ENCODE data around the gene SEC22B. TPM values are rescaled to one million over a fixed set of nuclear protein-coding genes. Genes with fewer than 3 reads are reported as not detected.

SEC22B gene
- total and polyA plus RNA-seq, 2 of the 13 experiments (the other 11 are each of a cell fraction or from before 2014, with no cell fraction given) = 14.2 to 29.1 TPM

- TF ChIP-seq ZNF704 (CRISPR knock-in tag; IDR thresholded peaks at IDR 0.05; ENCODE audit: borderline replicate concordance) (no peak), GATAD2A (CRISPR knock-in tag; IDR thresholded peaks at IDR 0.05) (peak; percentile 87), ARID3A (IDR thresholded peaks at IDR 0.05; ENCODE audit: low read depth, low read length) (no peak), SOX5 (CRISPR knock-in tag; IDR thresholded peaks at IDR 0.05; ENCODE audit: borderline replicate concordance) (peak; percentile 41; the same call in 1 of the 2 replicates), KLF16 (CRISPR knock-in tag; IDR thresholded peaks at IDR 0.05) (peak in 1 of 2 experiments; percentile 94; a peak in 2 of 4 replicates), ZNF607 (CRISPR knock-in tag; IDR thresholded peaks at IDR 0.05; ENCODE audit: borderline replicate concordance) (peak; percentile 87), ZNF574 (CRISPR knock-in tag; IDR thresholded peaks at IDR 0.05) (peak; percentile 95), PRPF4 (IDR thresholded peaks at IDR 0.05; ENCODE audit: low read depth, low read length, poor library complexity, severe bottlenecking) (peak; percentile 39), SP4 (CRISPR knock-in tag; IDR thresholded peaks at IDR 0.05) (no peak), KDM5A (IDR thresholded peaks at IDR 0.05; ENCODE audit: borderline replicate concordance, low read length) (peak; percentile 94), ZBTB33 (CRISPR knock-in tag; IDR thresholded peaks at IDR 0.05) (0 out of 2 replicates have a peak, but pooled peaks have one; percentile 49), MED1 (CRISPR knock-in tag; IDR thresholded peaks at IDR 0.05) (peak; percentile 86), ZFP36L1 (CRISPR knock-in tag; IDR thresholded peaks at IDR 0.05) (no peak; the same call in 1 of the 2 replicates), E2F1 (CRISPR knock-in tag; IDR thresholded peaks at IDR 0.05) (peak; percentile 80), ZNF788 (CRISPR knock-in tag; IDR thresholded peaks at IDR 0.05; ENCODE audit: borderline replicate concordance) (peak; percentile 91), IKZF5 (CRISPR knock-in tag; IDR thresholded peaks at IDR 0.05) (peak; percentile 97), AHR (CRISPR knock-in tag; IDR thresholded peaks at IDR 0.05) (peak; percentile 91; the same call in 1 of the 2 replicates)
Observed at GRCh38 chr1:120176092-120176855, at the start of gene SEC22B (continued).
